IPS-NIHi7 (cell line): ENCODE measurements around the gene FGF4.
A peak's percentile ranks its signal among the peaks of the same experiment; 100 is the strongest.

Source experiments
- DNase-seq: peaks from one replicate; pipeline ENCODE4 v3.0.0; 2012; ENCODE audit warnings: mixed read lengths; ENCODE audit errors: extremely low spot score

Gene FGF4

GRCh38 chr11:69775163-69775755 is at the start of gene FGF4:
FGF4 (minus strand) TSS chr11:69775341; CDS start chr11:69775084, 257 bp downstream.
- DNase-seq: peak; percentile 54

- no peak for DNase-seq
These were observed 48.6 kb upstream of the FGF4 start for GRCh38 chr11:69823641-69824265.

GRCh38 chr11:69822676-69823494 is 47.7 kb upstream of the FGF4 start:
- no peak for DNase-seq

GRCh38 chr11:69821511-69822040 is 46.4 kb upstream of the FGF4 start:
- no peak for DNase-seq

- DNase-seq: no peak
These were observed 45.3 kb upstream of the FGF4 start for GRCh38 chr11:69820441-69820840.

- no peak for DNase-seq
These were observed 44.5 kb upstream of the FGF4 start for GRCh38 chr11:69819541-69820070.

GRCh38 chr11:69818603-69819441 is 43.7 kb upstream of the FGF4 start, which contains the start of gene FGF3:
FGF3 (minus strand) TSS chr11:69819416; CDS start chr11:69818933, 483 bp downstream.
- DNase-seq: no peak

GRCh38 chr11:69818231-69818602 is 43.1 kb upstream of the FGF4 start:
- no peak for DNase-seq

GRCh38 chr11:69817265-69818230 is 42.4 kb upstream of the FGF4 start:
- DNase-seq: peak; percentile 56

GRCh38 chr11:69816671-69817070 is 41.5 kb upstream of the FGF4 start:
- DNase-seq: no peak

GRCh38 chr11:69815973-69816372 is 40.8 kb upstream of the FGF4 start:
- DNase-seq: no peak

GRCh38 chr11:69814902-69815301 is 39.8 kb upstream of the FGF4 start:
- DNase-seq: no peak

GRCh38 chr11:69814411-69814810 is 39.3 kb upstream of the FGF4 start:
- no peak for DNase-seq

GRCh38 chr11:69813839-69814238 is 38.7 kb upstream of the FGF4 start:
- no peak for DNase-seq

GRCh38 chr11:69812946-69813345 is 37.8 kb upstream of the FGF4 start:
- DNase-seq: no peak

- no peak for DNase-seq
These were observed 37.1 kb upstream of the FGF4 start for GRCh38 chr11:69812256-69812655.

GRCh38 chr11:69811431-69811830 is 36.3 kb upstream of the FGF4 start:
- no peak for DNase-seq

GRCh38 chr11:69810289-69811118 is 35.4 kb upstream of the FGF4 start:
- no peak for DNase-seq

GRCh38 chr11:69808667-69809086 is 33.5 kb upstream of the FGF4 start:
- DNase-seq: peak; percentile 50
